Measurements from ENCODE around the gene OTOP2. TPM values are rescaled to one million over a fixed set of nuclear protein-coding genes. Genes with fewer than 3 reads are reported as not detected.

OTOP2 gene
- polyA plus RNA-seq, 3 donors = 0.05 TPM; not detected in 2

DNA sequence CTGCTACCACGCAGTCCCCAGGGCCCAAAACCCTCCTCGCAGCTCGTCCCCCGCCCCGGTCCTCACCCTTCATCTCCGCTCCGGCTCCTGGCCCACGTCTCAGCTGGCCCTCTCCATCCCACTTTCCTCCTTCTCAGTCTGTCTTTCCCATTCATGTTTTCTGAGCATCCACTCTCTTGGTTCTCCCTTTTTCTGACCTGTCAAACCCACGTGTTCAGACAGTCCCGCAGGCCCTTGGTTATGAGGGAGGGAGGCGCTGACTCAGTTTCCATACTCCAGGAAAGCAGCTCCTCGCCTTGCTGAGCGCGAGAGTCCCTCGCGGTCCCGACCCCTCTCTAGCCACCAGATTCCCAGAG is 48.9 kb downstream of the OTOP2 start:
- Mint-ChIP-seq H3K27me3 (ENCODE audit: low read depth in 3 of 3) (peaks cover 55 to 77% (median 70%) of the 10 kb centered on the region in 3 donors), H3K4me1 (peaks cover 9% of the 10 kb centered on the region), H3K9me3 (peaks cover 0 to 13% (median 5%) of the 10 kb centered on the region in 7 donors), H3K4me3 (peak overlapping the region; percentile 70 to 92), H3K36me3 (peaks cover 0 to 6% of the 10 kb centered on the region in 2 donors), H3K27ac (peak overlapping the region in 1 of 7 donors; percentile 58)
- Histone ChIP-seq H3K4me1 (ENCODE audit: control insufficient read depth in 1 of 2, insufficient read depth in 2 of 2, low read length in 2 of 2) (peaks cover 12 to 17% of the 10 kb centered on the region in 2 donors), H3K36me3 (replicated peaks in 1 of 2; ENCODE audit: control insufficient read depth in 1 of 2, insufficient read depth in 2 of 2, low read length in 2 of 2) (no peaks in the 10 kb centered on the region), H4K20me1 (ENCODE audit: insufficient read depth, low read length) (no peaks in the 10 kb centered on the region), H3K4me2 (replicated peaks; ENCODE audit: extremely low read depth, low read length, poor library complexity, severe bottlenecking) (peak overlapping the region; percentile 78), H2AFZ (ENCODE audit: insufficient read depth, low read depth, low read length, poor library complexity, severe bottlenecking) (peak overlapping the region; percentile 61), H3K27ac (ENCODE audit: low read depth in 1 of 2, low read length in 2 of 2) (no peak overlapping the region), H3K4me3 (replicated peaks in 1 of 3; ENCODE audit: low read depth in 2 of 3, low read length in 3 of 3) (peak overlapping the region in 1 of 3 experiments; percentile 69), H3K9me3 (replicated peaks in 1 of 2; ENCODE audit: control insufficient read depth in 1 of 2, insufficient read depth in 1 of 2, low read length in 2 of 2) (peaks cover 0 to 6% of the 10 kb centered on the region in 2 donors), H3K9ac (ENCODE audit: insufficient read depth, low read length, poor library complexity, severe bottlenecking) (no peak overlapping the region), H3K27me3 (ENCODE audit: control insufficient read depth in 2 of 2, insufficient read depth in 2 of 2, low read length in 2 of 2) (peaks cover 24 to 50% of the 10 kb centered on the region in 2 donors), H3K79me2 (ENCODE audit: insufficient read depth, low read length) (no peaks in the 10 kb centered on the region)
- intact Hi-C loops (cut with micrococcal nuclease) = no loop called here
- 15% methylated on average over 14 of the region's 17 CpGs for WGBS (ENCODE audit: insufficient coverage)
- TF ChIP-seq, protein P1, sequence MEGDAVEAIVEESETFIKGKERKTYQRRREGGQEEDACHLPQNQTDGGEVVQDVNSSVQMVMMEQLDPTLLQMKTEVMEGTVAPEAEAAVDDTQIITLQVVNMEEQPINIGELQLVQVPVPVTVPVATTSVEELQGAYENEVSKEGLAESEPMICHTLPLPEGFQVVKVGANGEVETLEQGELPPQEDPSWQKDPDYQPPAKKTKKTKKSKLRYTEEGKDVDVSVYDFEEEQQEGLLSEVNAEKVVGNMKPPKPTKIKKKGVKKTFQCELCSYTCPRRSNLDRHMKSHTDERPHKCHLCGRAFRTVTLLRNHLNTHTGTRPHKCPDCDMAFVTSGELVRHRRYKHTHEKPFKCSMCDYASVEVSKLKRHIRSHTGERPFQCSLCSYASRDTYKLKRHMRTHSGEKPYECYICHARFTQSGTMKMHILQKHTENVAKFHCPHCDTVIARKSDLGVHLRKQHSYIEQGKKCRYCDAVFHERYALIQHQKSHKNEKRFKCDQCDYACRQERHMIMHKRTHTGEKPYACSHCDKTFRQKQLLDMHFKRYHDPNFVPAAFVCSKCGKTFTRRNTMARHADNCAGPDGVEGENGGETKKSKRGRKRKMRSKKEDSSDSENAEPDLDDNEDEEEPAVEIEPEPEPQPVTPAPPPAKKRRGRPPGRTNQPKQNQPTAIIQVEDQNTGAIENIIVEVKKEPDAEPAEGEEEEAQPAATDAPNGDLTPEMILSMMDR (IDR thresholded peaks at IDR 0.05) = no peak
- no peak for DNase-seq

GRCh38 chr17:74975943-74976342 is 51.9 kb downstream of the OTOP2 start:
- TF ChIP-seq, protein P1 (IDR thresholded peaks at IDR 0.05) = no peak
- peaks cover 0 to 6% of the 10 kb centered on the region in 2 donors for H3K36me3 Mint-ChIP-seq
- H3K79me2 ChIP-seq (ENCODE audit: insufficient read depth, low read length) = no peaks in the 10 kb centered on the region
- no peaks in the 10 kb centered on the region for H3K36me3 ChIP-seq (replicated peaks in 1 of 2; ENCODE audit: control insufficient read depth in 1 of 2, insufficient read depth in 2 of 2, low read length in 2 of 2)
- H3K4me3 ChIP-seq (replicated peaks in 1 of 3; ENCODE audit: low read depth in 2 of 3, low read length in 3 of 3) = no peak overlapping the region
- no peak overlapping the region for H3K4me2 ChIP-seq (replicated peaks; ENCODE audit: extremely low read depth, low read length, poor library complexity, severe bottlenecking)
- WGBS (ENCODE audit: insufficient coverage) = 83% methylated on average over 1 of the region's 4 CpGs
- no peaks in the 10 kb centered on the region for H4K20me1 ChIP-seq (ENCODE audit: insufficient read depth, low read length)
- H3K4me1 Mint-ChIP-seq = peaks cover 13% of the 10 kb centered on the region
- H3K4me1 ChIP-seq (ENCODE audit: control insufficient read depth in 1 of 2, insufficient read depth in 2 of 2, low read length in 2 of 2) = peaks cover 12 to 17% of the 10 kb centered on the region in 2 donors
- H3K27ac ChIP-seq (ENCODE audit: low read depth in 1 of 2, low read length in 2 of 2) = no peak overlapping the region
- peaks cover 0 to 16% (median 5%) of the 10 kb centered on the region in 7 donors for H3K9me3 Mint-ChIP-seq
- no peak overlapping the region for H3K4me3 Mint-ChIP-seq
- no peak overlapping the region for H3K9ac ChIP-seq (ENCODE audit: insufficient read depth, low read length, poor library complexity, severe bottlenecking)
- no peak for DNase-seq
- intact Hi-C loops (cut with micrococcal nuclease) = no loop called here
- H3K27me3 ChIP-seq (ENCODE audit: control insufficient read depth in 2 of 2, insufficient read depth in 2 of 2, low read length in 2 of 2) = peaks cover 24 to 52% of the 10 kb centered on the region in 2 donors
- no peak overlapping the region for H3K27ac Mint-ChIP-seq
- no peak overlapping the region for H2AFZ ChIP-seq (ENCODE audit: insufficient read depth, low read depth, low read length, poor library complexity, severe bottlenecking)
- H3K27me3 Mint-ChIP-seq (ENCODE audit: low read depth in 3 of 3) = peaks cover 61 to 83% (median 78%) of the 10 kb centered on the region in 3 donors
- peaks cover 0 to 6% of the 10 kb centered on the region in 2 donors for H3K9me3 ChIP-seq (replicated peaks in 1 of 2; ENCODE audit: control insufficient read depth in 1 of 2, insufficient read depth in 1 of 2, low read length in 2 of 2)
